Measurements from ENCODE around the gene CPA2.

DNA sequence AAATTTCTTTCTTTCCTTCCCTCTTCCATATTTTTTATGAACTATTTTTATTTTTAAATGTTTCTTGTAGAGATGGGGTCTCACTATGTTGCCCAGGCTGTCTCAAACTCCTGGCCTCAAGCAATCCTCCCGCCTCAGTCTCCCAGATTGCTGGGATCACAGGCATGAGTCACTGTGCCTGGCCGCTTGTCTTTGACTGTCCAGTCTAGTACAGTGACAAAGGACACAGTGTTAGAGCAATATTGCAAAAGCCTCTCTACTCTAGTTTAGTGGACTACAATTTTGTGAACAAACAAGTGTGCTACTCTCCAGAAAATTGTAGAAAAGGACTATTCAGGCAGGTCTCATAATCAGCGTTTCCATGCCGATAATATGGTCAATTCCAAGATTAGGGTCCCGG lies 37.3 kb downstream of the CPA2 start:
- TF ChIP-seq, protein P1, sequence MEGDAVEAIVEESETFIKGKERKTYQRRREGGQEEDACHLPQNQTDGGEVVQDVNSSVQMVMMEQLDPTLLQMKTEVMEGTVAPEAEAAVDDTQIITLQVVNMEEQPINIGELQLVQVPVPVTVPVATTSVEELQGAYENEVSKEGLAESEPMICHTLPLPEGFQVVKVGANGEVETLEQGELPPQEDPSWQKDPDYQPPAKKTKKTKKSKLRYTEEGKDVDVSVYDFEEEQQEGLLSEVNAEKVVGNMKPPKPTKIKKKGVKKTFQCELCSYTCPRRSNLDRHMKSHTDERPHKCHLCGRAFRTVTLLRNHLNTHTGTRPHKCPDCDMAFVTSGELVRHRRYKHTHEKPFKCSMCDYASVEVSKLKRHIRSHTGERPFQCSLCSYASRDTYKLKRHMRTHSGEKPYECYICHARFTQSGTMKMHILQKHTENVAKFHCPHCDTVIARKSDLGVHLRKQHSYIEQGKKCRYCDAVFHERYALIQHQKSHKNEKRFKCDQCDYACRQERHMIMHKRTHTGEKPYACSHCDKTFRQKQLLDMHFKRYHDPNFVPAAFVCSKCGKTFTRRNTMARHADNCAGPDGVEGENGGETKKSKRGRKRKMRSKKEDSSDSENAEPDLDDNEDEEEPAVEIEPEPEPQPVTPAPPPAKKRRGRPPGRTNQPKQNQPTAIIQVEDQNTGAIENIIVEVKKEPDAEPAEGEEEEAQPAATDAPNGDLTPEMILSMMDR (conservative IDR thresholded peaks at IDR 0.05; ENCODE audit: low read depth, low read length), result no peak
- TF ChIP-seq POLR2A (IDR thresholded peaks at IDR 0.05; ENCODE audit: low read depth, low read length), result no peak
- TF ChIP-seq MXI1 (IDR thresholded peaks at IDR 0.05; ENCODE audit: borderline replicate concordance, low read depth, low read length), result no peak
- no peak for TF ChIP-seq FOS (IDR thresholded peaks at IDR 0.05; ENCODE audit: low read depth, low read length)
- TF ChIP-seq CEBPB (IDR thresholded peaks at IDR 0.05; ENCODE audit: low read depth, low read length), result no peak
- TF ChIP-seq, protein P2, sequence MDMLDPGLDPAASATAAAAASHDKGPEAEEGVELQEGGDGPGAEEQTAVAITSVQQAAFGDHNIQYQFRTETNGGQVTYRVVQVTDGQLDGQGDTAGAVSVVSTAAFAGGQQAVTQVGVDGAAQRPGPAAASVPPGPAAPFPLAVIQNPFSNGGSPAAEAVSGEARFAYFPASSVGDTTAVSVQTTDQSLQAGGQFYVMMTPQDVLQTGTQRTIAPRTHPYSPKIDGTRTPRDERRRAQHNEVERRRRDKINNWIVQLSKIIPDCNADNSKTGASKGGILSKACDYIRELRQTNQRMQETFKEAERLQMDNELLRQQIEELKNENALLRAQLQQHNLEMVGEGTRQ (IDR thresholded peaks at IDR 0.05; ENCODE audit: low read depth, low read length), result no peak
- TF ChIP-seq RAD21 (IDR thresholded peaks at IDR 0.05; ENCODE audit: low read length), result no peak
- TF ChIP-seq RFX5 (IDR thresholded peaks at IDR 0.05; ENCODE audit: low read depth, low read length), result no peak
- TF ChIP-seq RCOR1 (IDR thresholded peaks at IDR 0.05; ENCODE audit: insufficient replicate concordance, low read length), result no peak
